Measurements from ENCODE around the gene FAM83G. TPM values are rescaled to one million over a fixed set of nuclear protein-coding genes. Genes with fewer than 3 reads are reported as not detected.

The FAM83G gene
- total RNA-seq, 1 donor from 2014 or later, result 12.9 TPM

DNA sequence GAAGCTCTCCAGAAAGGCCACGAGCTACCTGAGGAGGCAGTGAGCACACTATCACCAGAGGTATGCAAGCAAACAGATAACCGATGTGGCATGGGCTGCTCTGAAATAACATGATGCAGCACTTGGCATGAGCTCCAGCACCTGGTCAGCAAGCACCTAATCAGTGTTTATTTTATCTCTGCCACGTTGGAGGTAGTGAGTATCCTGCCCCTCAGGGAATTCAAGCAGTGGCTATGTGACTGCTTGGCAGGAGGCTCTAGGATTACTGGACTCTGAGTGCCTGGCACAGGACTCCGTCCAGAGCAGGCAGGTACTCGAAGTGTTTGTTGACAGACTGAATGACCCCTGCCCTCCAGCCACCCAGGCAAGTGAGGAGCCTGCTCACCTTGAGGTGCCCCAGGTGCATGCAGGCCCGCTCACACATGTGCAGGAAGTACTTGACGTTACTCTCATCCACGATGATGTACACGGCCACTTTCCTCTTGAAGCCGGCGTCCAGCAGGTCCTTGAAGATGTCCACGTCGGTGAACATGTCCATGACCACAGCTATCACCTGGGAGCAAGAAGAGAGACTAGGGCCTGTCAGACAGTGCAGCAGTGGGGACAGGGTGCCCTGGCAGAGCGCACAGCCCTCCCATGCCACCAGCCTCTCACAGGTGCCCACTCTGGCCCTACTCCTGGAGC, 16.6 kb downstream of the FAM83G start:
- Histone ChIP-seq H3K27ac (ENCODE audit: low read depth, low read length) (no peak overlapping the region), H3K79me2 (ENCODE audit: insufficient read depth, low read length) (peaks cover 44% of the 10 kb centered on the region), H4K20me1 (ENCODE audit: insufficient read depth, low read length) (peaks cover 62% of the 10 kb centered on the region), H3K4me1 (ENCODE audit: insufficient read depth, low read length) (no peaks in the 10 kb centered on the region), H3K4me3 (ENCODE audit: insufficient read depth, low read depth, low read length) (no peak overlapping the region), H3K4me2 (ENCODE audit: low read length) (no peak overlapping the region), H3K36me3 (ENCODE audit: insufficient read depth, low read length) (peaks cover 7% of the 10 kb centered on the region), H2AFZ (ENCODE audit: low read depth, low read length) (no peak overlapping the region), H3K27me3 (ENCODE audit: insufficient read depth, low read length) (no peaks in the 10 kb centered on the region), H3K9ac (ENCODE audit: low read length) (no peak overlapping the region), H3K9me3 (ENCODE audit: insufficient read depth, low read depth, low read length) (no peaks in the 10 kb centered on the region)
- Mint-ChIP-seq H3K4me1 (ENCODE audit: low read depth, unreplicated experiment) (no peaks in the 10 kb centered on the region), H3K9me3 (ENCODE audit: unreplicated experiment) (no peaks in the 10 kb centered on the region), H3K27me3 (ENCODE audit: low read depth, unreplicated experiment) (no peaks in the 10 kb centered on the region), H3K4me3 (ENCODE audit: unreplicated experiment) (no peak overlapping the region), H3K36me3 (ENCODE audit: low read depth, unreplicated experiment) (peaks cover 12% of the 10 kb centered on the region), H3K27ac (ENCODE audit: unreplicated experiment) (peak overlapping the region; percentile 47)
- TF ChIP-seq EZH2 (IDR thresholded peaks at IDR 0.05; ENCODE audit: insufficient read depth, low read length), result no peak
- no peak for TF ChIP-seq CTCF (IDR thresholded peaks at IDR 0.05; ENCODE audit: insufficient read depth, low read depth, low read length)
- DNase-seq (ENCODE audit: low read depth) (no peak), FAIRE-seq (no peak)

GRCh38 chr17:18987230-18987610, 17.3 kb downstream of the FAM83G start:
- Histone ChIP-seq H3K27ac (ENCODE audit: low read depth, low read length) (no peak overlapping the region), H3K36me3 (ENCODE audit: insufficient read depth, low read length) (peaks cover 7% of the 10 kb centered on the region), H3K9ac (ENCODE audit: low read length) (no peak overlapping the region), H3K27me3 (ENCODE audit: insufficient read depth, low read length) (no peaks in the 10 kb centered on the region), H2AFZ (ENCODE audit: low read depth, low read length) (no peak overlapping the region), H3K4me3 (ENCODE audit: insufficient read depth, low read depth, low read length) (no peak overlapping the region), H3K4me2 (ENCODE audit: low read length) (no peak overlapping the region), H3K9me3 (ENCODE audit: insufficient read depth, low read depth, low read length) (no peaks in the 10 kb centered on the region), H4K20me1 (ENCODE audit: insufficient read depth, low read length) (peaks cover 56% of the 10 kb centered on the region), H3K79me2 (ENCODE audit: insufficient read depth, low read length) (peaks cover 41% of the 10 kb centered on the region), H3K4me1 (ENCODE audit: insufficient read depth, low read length) (peaks cover 6% of the 10 kb centered on the region)
- no peak overlapping the region for H3K4me3 Mint-ChIP-seq (ENCODE audit: unreplicated experiment)
- H3K9me3 Mint-ChIP-seq (ENCODE audit: unreplicated experiment), result no peaks in the 10 kb centered on the region
- TF ChIP-seq CTCF (IDR thresholded peaks at IDR 0.05; ENCODE audit: insufficient read depth, low read depth, low read length) (no peak), EZH2 (IDR thresholded peaks at IDR 0.05; ENCODE audit: insufficient read depth, low read length) (no peak)
- no peak overlapping the region for H3K27ac Mint-ChIP-seq (ENCODE audit: unreplicated experiment)
- peaks cover 2% of the 10 kb centered on the region for H3K4me1 Mint-ChIP-seq (ENCODE audit: low read depth, unreplicated experiment)
- no peaks in the 10 kb centered on the region for H3K27me3 Mint-ChIP-seq (ENCODE audit: low read depth, unreplicated experiment)
- DNase-seq (ENCODE audit: low read depth) (no peak), FAIRE-seq (no peak)
- H3K36me3 Mint-ChIP-seq (ENCODE audit: low read depth, unreplicated experiment), result peaks cover 14% of the 10 kb centered on the region

DNA sequence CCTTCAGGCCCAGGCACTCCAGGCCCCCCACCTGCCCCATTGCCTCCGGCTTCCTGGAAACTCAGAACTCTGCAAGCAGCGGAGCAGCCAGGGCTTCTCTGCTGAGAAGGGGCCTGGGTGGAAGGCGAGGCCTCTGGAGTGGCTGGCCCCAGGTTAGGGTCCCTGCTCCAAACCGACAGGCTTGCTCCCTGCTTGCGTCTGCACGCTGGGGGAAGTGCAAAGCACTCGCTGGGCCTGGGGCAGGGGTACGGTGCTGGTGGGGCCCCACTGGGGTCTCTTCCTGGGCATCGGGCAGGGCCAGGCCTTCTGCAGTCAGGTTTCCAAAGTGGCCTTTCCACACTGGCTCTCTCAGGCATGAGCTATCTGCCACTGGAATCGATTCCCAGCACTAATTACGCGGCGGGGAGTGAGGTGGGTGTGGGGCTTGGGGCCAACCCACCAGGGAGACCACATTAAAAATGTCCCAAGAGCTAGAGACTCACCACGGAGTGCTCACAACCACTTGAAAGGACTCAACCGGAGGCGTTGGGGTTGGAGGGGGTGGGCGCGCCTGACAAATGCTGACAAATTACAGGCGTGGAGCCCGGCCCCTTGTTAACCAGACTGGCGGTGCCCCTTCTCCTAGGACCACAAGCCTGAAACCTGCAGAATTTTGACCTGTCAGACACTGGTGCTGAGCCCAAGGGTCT, 17.9 kb downstream of the FAM83G start:
- Histone ChIP-seq H3K36me3 (ENCODE audit: insufficient read depth, low read length) (peaks cover 7% of the 10 kb centered on the region), H3K79me2 (ENCODE audit: insufficient read depth, low read length) (peaks cover 36% of the 10 kb centered on the region), H3K27ac (ENCODE audit: low read depth, low read length) (no peak overlapping the region), H3K27me3 (ENCODE audit: insufficient read depth, low read length) (no peaks in the 10 kb centered on the region), H3K4me3 (ENCODE audit: insufficient read depth, low read depth, low read length) (no peak overlapping the region), H3K4me1 (ENCODE audit: insufficient read depth, low read length) (peaks cover 11% of the 10 kb centered on the region), H3K4me2 (ENCODE audit: low read length) (no peak overlapping the region), H3K9me3 (ENCODE audit: insufficient read depth, low read depth, low read length) (no peaks in the 10 kb centered on the region), H4K20me1 (ENCODE audit: insufficient read depth, low read length) (peaks cover 51% of the 10 kb centered on the region), H2AFZ (ENCODE audit: low read depth, low read length) (no peak overlapping the region), H3K9ac (ENCODE audit: low read length) (no peak overlapping the region)
- FAIRE-seq (no peak), DNase-seq (ENCODE audit: low read depth) (no peak)
- no peaks in the 10 kb centered on the region for H3K27me3 Mint-ChIP-seq (ENCODE audit: low read depth, unreplicated experiment)
- H3K4me3 Mint-ChIP-seq (ENCODE audit: unreplicated experiment), result no peak overlapping the region
- TF ChIP-seq EZH2 (IDR thresholded peaks at IDR 0.05; ENCODE audit: insufficient read depth, low read length) (no peak), CTCF (IDR thresholded peaks at IDR 0.05; ENCODE audit: insufficient read depth, low read depth, low read length) (no peak)
- peaks cover 14% of the 10 kb centered on the region for H3K36me3 Mint-ChIP-seq (ENCODE audit: low read depth, unreplicated experiment)
- no peaks in the 10 kb centered on the region for H3K9me3 Mint-ChIP-seq (ENCODE audit: unreplicated experiment)
- no peak overlapping the region for H3K27ac Mint-ChIP-seq (ENCODE audit: unreplicated experiment)
- peaks cover 7% of the 10 kb centered on the region for H3K4me1 Mint-ChIP-seq (ENCODE audit: low read depth, unreplicated experiment)

Data from astrocyte (in vitro differentiated cells and primary cell).